Smooth muscle cell of trachea (primary cell): Measurements from ENCODE around the gene SPRR2G. TPM values are rescaled to one million over a fixed set of nuclear protein-coding genes. Genes with fewer than 3 reads are reported as not detected.

Source experiments
- total RNA-seq: library from RNA; depleted of rRNA; stranded (reverse); fragments of >200 nt; gene quantifications from 2 replicates; pipeline ENCODE4 v1.2.1, GENCODE V29; 2014

SPRR2G gene
- total RNA-seq = not detected in 2 replicates

GRCh38 chr1:153150846-153151245 lies at the start of gene SPRR2G:
Gene SPRR2G (minus strand): TSS chr1:153150890. CDS start chr1:153150110, 780 bp downstream.

DNA sequence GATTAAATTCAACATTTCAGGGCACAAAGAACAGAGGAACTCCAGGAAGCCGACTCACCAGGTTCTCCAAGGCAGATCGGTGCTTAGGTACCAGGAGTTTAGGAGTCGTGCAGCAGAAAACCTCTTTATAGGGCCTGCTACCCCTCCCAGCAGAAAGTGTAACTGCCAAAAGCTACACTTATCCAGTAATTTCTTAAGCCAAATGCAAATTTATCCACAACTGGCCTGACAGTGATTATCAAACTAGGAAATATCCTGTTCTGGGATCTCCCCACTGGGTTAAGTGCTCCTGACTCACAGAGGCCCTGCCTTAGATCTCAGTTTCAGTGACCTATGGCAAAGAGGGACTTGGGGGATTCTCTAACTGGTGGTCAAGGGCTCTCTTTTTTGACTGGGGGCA lies 37.3 kb downstream of the SPRR2G start, which contains the start of gene SPRR2F:
TSS of gene SPRR2F (minus strand) at position 101 of the 400 bp plus-strand sequence. CDS start 783 bp downstream, outside the sequence.

Other genes with a start within 250 kb of the SPRR2G start
- gene IVL, start 242.3 kb downstream of the SPRR2G start, total RNA-seq = not detected in 2 replicates
- not detected in 2 replicates for gene SPRR5, start 203.7 kb downstream of the SPRR2G start, total RNA-seq
- not detected in 2 replicates for gene SPRR4, start 180.2 kb downstream of the SPRR2G start, total RNA-seq
- gene SPRR1A, start 166.8 kb downstream of the SPRR2G start, total RNA-seq = not detected in 2 replicates
- not detected in 2 replicates for gene SPRR3, start 149.1 kb downstream of the SPRR2G start, total RNA-seq
- not detected in 2 replicates for gene SPRR1B, start 119.7 kb downstream of the SPRR2G start, total RNA-seq
- gene SPRR2D, start 109.8 kb downstream of the SPRR2G start, total RNA-seq = not detected in 2 replicates
- gene SPRR2A, start 93.4 kb downstream of the SPRR2G start, total RNA-seq = not detected in 2 replicates
- gene SPRR2B, start 79.3 kb downstream of the SPRR2G start, total RNA-seq = not detected in 2 replicates
- gene SPRR2E, start 56.4 kb downstream of the SPRR2G start, total RNA-seq = not detected in 2 replicates
- gene SPRR2F, start 37.4 kb downstream of the SPRR2G start, total RNA-seq = not detected in 2 replicates
- gene LELP1, start 52.5 kb upstream of the SPRR2G start, total RNA-seq = not detected in 2 replicates
- gene PRR9, start 66.7 kb upstream of the SPRR2G start, total RNA-seq = not detected in 2 replicates
- gene LORICRIN, start 108.8 kb upstream of the SPRR2G start, total RNA-seq = not detected in 2 replicates
- not detected in 2 replicates for gene PGLYRP3, start 162.1 kb upstream of the SPRR2G start, total RNA-seq
- not detected in 2 replicates for gene PGLYRP4, start 198.0 kb upstream of the SPRR2G start, total RNA-seq
- gene S100A9, start 207.0 kb upstream of the SPRR2G start, total RNA-seq = not detected in 2 replicates
- not detected in 2 replicates for gene S100A12, start 224.7 kb upstream of the SPRR2G start, total RNA-seq
- gene S100A8, start 240.2 kb upstream of the SPRR2G start, total RNA-seq = not detected in 2 replicates